Measurements from ENCODE around the gene PYGM.

DNA sequence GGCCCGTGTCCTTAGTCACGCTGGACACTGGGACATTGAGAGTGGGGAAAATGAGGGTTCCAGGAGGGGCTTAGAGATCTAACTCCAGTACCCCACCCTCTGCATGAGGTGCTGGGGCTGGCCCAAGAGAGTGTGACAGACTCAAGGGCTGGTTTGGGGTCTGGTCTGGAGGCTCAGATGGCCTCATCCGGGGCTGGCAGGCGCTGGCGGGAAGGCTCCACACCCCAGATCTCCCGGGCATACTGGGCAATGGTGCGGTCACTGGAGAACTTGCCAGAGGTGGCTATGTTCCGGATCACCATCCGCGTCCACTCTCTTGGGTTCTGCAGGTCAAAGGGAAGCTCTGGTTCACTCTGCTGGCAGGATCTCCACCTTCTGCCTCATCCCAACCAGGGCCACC lies 13.3 kb downstream of the PYGM start:
- TF ChIP-seq POLR2AphosphoS5 (IDR thresholded peaks at IDR 0.05) (no peak), CTCF (IDR thresholded peaks at IDR 0.05 in 8 of 11, conservative IDR thresholded peaks at IDR 0.05 in 3 of 11) (no peak), POLR2A (IDR thresholded peaks at IDR 0.05) (no peak)
